Right atrium auricular region (tissue), 2 donors: ENCODE measurements around the gene MARK3. TPM values are rescaled to one million over a fixed set of nuclear protein-coding genes. Genes with fewer than 3 reads are reported as not detected.
A peak's percentile ranks its signal among the peaks of the same experiment; 100 is the strongest.

ENCODE experiments used
- DNase-seq: peaks from one replicate; pipeline ENCODE4 v3.0.0-alpha.2; 2019; ENCODE audit warnings: low spot score
- H3K27ac ChIP-seq, 2 donors: fragments of 200-600 bp; sonication (generic); 1 replicate in 1 of 2; 2 replicates in 1 of 2; pipeline ENCODE4 v1.5.1; 2016 to 2019
- H3K27me3 ChIP-seq, 2 donors: fragments of 200-600 bp; sonication (generic); one replicate each; pipeline versions ENCODE4 v1.5.1 to v1.6.0; 2017 to 2019
- H3K36me3 ChIP-seq: fragments of 200-600 bp; sonication (generic); one replicate; pipeline ENCODE4 v1.5.1; 2016
- H3K4me1 ChIP-seq, 2 donors: fragments of 200-600 bp; sonication (generic); one replicate each; pipeline versions ENCODE4 v1.5.1 to v1.6.0; 2017 to 2019
- H3K4me3 ChIP-seq, 2 donors: fragments of 200-600 bp; sonication (generic); 1 replicate in 1 of 2; 2 replicates in 1 of 2; pipeline ENCODE4 v1.5.1; 2017 to 2019; ENCODE audit warnings: mild to moderate bottlenecking in 1 of 2, moderate library complexity in 1 of 2
- H3K9me3 ChIP-seq, 2 donors: fragments of 200-600 bp; sonication (generic); one replicate each; pipeline ENCODE4 v1.5.1; 2019
- total RNA-seq, 2 donors: library from RNA; depleted of rRNA; stranded (reverse); fragments of >200 nt; gene quantifications; one replicate each; pipeline ENCODE4 v1.1.0, GENCODE V29; 2016
- TF ChIP-seq, protein P1 (sequence below), 2 donors: fragments of 200-600 bp; sonication (generic); IDR thresholded peaks; one replicate each; pipeline ENCODE4 v1.5.1; 2019; ENCODE audit warnings: antibody characterized with exemption in 2 of 2

The MARK3 gene
- total RNA-seq, 2 donors from 2014 or later = 71.7 to 74.2 TPM

DNA sequence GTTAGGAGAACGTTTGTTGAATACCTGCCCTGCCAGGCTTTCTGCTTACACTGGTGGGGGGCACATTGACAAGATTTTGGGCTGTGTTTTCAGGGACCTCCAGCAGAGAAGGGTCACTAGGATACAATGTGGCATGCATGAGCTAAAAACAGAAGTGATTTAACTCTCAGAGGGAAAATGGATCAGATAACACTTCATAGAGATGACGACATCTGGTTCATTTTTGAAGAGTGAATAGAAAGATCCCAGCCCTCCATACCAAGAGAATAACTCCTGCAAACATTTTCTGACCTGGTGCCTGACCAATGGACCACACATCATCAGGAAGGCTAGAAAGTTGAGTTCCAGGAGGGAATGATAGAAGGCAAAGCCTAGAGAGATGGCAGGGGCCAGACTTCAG lies 103.7 kb downstream of the MARK3 start:
- Histone ChIP-seq H3K36me3 (peaks cover 72% of the 10 kb centered on the region), H3K4me3 (no peak overlapping the region), H3K27me3 (no peaks in the 10 kb centered on the region), H3K27ac (no peak overlapping the region), H3K4me1 (no peaks in the 10 kb centered on the region), H3K9me3 (no peaks in the 10 kb centered on the region)
- TF ChIP-seq, protein P1, sequence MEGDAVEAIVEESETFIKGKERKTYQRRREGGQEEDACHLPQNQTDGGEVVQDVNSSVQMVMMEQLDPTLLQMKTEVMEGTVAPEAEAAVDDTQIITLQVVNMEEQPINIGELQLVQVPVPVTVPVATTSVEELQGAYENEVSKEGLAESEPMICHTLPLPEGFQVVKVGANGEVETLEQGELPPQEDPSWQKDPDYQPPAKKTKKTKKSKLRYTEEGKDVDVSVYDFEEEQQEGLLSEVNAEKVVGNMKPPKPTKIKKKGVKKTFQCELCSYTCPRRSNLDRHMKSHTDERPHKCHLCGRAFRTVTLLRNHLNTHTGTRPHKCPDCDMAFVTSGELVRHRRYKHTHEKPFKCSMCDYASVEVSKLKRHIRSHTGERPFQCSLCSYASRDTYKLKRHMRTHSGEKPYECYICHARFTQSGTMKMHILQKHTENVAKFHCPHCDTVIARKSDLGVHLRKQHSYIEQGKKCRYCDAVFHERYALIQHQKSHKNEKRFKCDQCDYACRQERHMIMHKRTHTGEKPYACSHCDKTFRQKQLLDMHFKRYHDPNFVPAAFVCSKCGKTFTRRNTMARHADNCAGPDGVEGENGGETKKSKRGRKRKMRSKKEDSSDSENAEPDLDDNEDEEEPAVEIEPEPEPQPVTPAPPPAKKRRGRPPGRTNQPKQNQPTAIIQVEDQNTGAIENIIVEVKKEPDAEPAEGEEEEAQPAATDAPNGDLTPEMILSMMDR (IDR thresholded peaks at IDR 0.05) = no peak
- peak; percentile 26 for DNase-seq

DNA sequence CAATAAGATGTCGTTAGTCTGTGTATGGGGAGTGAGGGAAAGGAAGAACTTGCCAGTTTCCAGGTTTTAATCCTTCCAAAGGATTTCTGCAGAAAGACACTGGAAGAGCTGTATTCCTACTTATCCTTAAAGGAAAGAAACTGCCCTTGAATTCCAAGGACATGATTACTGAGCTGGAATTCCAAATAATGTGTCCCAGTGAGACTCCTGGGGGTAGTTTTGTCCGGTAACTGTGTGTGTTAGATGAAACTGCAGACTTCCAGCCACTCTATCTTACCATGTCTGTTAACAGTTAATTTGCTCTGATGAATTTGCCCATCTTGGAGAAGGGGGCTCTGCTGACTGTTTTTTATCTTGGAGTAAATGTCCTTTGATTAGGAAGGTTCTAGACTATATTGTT lies 104.4 kb downstream of the MARK3 start:
- Histone ChIP-seq H3K4me3 (no peak overlapping the region), H3K27me3 (no peaks in the 10 kb centered on the region), H3K9me3 (no peaks in the 10 kb centered on the region), H3K36me3 (peaks cover 70% of the 10 kb centered on the region), H3K4me1 (no peaks in the 10 kb centered on the region), H3K27ac (no peak overlapping the region)
- TF ChIP-seq, protein P1 (IDR thresholded peaks at IDR 0.05) = no peak
- no peak for DNase-seq

DNA sequence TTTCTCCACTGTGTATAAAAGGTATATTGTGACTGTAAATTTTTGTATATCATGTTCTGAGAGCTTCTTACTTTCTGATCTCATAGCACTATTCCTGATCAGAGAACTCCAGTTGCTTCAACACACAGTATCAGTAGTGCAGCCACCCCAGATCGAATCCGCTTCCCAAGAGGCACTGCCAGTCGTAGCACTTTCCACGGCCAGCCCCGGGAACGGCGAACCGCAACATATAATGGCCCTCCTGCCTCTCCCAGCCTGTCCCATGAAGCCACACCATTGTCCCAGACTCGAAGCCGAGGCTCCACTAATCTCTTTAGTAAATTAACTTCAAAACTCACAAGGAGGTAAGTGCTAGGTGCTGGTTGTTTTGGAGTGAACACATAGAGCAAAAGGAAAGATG lies 106.5 kb downstream of the MARK3 start:
- no peaks in the 10 kb centered on the region for H3K27me3 ChIP-seq
- H3K4me3 ChIP-seq = no peak overlapping the region
- peaks cover 80% of the 10 kb centered on the region for H3K36me3 ChIP-seq
- peak; percentile 28 for DNase-seq
- H3K27ac ChIP-seq = no peak overlapping the region
- TF ChIP-seq, protein P1 (IDR thresholded peaks at IDR 0.05) = no peak
- H3K9me3 ChIP-seq = no peaks in the 10 kb centered on the region
- H3K4me1 ChIP-seq = peaks cover 0 to 9% of the 10 kb centered on the region in 2 donors

DNA sequence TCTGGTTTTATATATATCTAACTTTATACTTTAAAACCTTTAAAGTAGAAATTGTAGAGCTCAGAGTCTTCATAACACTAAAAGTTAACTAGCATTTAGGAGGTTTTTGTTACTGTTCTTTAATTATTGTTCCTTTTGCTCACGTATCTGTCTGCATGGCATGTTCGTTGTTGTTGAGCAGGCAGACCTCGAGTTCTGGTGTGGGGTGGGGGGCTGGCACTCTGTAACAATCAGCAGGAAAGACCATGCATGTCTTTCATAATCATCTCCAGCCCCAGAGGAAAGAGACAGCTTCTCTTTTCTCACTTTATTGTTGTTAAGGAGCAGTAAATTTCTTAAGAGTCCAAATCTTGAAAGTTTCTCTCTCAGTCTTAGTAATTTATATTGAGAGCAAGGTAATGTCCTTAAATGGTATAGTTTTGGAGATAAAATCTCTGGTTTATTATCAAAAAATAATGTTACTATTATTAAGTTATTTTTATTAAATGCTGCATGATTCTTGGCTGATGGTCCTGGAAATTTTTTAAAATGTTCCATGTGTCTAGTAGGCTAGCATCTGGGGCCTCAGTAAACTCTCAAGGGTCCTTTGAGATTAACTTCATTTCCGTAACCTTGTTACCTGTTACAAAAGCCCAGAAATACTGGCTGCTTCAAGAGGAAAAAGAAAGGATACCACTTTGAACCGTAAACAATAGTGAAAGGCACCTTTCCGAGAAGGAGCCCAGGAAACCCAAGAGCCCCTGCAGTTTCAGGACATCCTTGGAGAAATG lies 107.1 kb downstream of the MARK3 start:
- peaks cover 0 to 15% of the 10 kb centered on the region in 2 donors for H3K4me1 ChIP-seq
- no peak overlapping the region for H3K27ac ChIP-seq
- H3K36me3 ChIP-seq = peaks cover 76% of the 10 kb centered on the region
- TF ChIP-seq, protein P1 (IDR thresholded peaks at IDR 0.05) = no peak
- H3K9me3 ChIP-seq = no peaks in the 10 kb centered on the region
- DNase-seq = no peak
- no peak overlapping the region for H3K4me3 ChIP-seq
- H3K27me3 ChIP-seq = no peaks in the 10 kb centered on the region

DNA sequence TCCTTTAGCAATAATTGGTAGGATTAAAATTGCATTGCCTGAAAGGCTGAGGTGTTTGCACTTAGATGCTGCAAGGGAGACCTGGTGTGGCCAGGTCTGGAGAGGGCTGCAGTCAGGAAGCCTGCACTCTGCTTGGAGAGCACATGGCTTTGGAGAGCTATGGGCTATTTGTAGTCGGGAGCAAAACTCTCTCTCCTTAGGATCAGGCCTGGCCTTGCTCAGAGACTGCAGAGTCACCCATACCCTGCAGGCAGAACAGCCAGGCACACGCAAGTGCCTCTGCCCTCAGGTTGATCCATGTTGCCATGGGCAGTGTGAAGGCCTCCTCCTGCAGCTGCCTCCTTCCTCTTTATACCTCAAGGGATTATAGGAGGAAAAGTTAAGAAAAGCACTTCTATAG lies 110.6 kb downstream of the MARK3 start:
- Histone ChIP-seq H3K4me1 (peaks cover 0 to 22% of the 10 kb centered on the region in 2 donors), H3K9me3 (no peaks in the 10 kb centered on the region), H3K27me3 (no peaks in the 10 kb centered on the region), H3K36me3 (peaks cover 54% of the 10 kb centered on the region), H3K27ac (no peak overlapping the region), H3K4me3 (no peak overlapping the region)
- no peak for DNase-seq
- TF ChIP-seq, protein P1 (IDR thresholded peaks at IDR 0.05) = no peak

DNA sequence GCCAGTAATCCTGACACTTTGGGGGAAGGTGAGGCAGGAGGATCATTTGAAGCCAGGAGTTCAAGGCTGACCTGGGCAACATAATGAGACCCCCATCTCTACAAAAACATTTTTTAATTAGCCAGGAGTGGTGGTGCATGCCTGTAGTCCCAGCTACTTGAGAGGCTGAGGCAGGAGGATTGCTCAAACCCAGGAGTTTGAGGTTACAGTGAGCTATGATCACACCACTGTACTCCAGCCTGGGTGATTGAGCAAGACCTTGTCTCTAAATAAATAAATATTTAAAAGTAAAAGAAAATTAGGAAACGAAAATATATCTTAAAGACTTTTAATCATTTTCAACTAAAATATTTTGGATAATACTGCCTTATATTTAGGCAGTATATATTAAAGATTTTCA lies 111.6 kb downstream of the MARK3 start:
- TF ChIP-seq, protein P1 (IDR thresholded peaks at IDR 0.05) = no peak
- H3K27ac ChIP-seq = peak overlapping the region in 1 of 2 donors; percentile 1
- no peaks in the 10 kb centered on the region for H3K27me3 ChIP-seq
- H3K9me3 ChIP-seq = no peaks in the 10 kb centered on the region
- no peak overlapping the region for H3K4me3 ChIP-seq
- H3K4me1 ChIP-seq = peaks cover 0 to 22% of the 10 kb centered on the region in 2 donors
- no peak for DNase-seq
- H3K36me3 ChIP-seq = peaks cover 54% of the 10 kb centered on the region
